Skeletal muscle satellite cell (primary cell): ENCODE measurements around the gene VAV1.
"Not testable (repeated sequence)": the region's sequence is repeated elsewhere in the genome, so short reads cannot be mapped to it uniquely, and the experiment has no call there.

Experiments used
- H3K27me3 ChIP-seq: 2 replicates; pipeline ENCODE4 v1.7.0; 2013; ENCODE audit warnings: low read length; ENCODE audit not compliant: control insufficient read depth, insufficient read depth
- H3K36me3 ChIP-seq: 2 replicates; pipeline ENCODE4 v1.7.0; 2013; ENCODE audit warnings: mild to moderate bottlenecking, control low read depth, low read length; ENCODE audit not compliant: insufficient read depth
- H3K4me1 ChIP-seq: 2 replicates; pipeline ENCODE4 v1.7.0; 2013; ENCODE audit warnings: low read length; ENCODE audit not compliant: control insufficient read depth, insufficient read depth
- H3K4me2 ChIP-seq: 2 replicates; pipeline ENCODE4 v1.7.0; 2013; ENCODE audit warnings: mild to moderate bottlenecking, low read length
- H3K4me3 ChIP-seq: 2 replicates; pipeline ENCODE4 v1.7.0; 2013; ENCODE audit warnings: low read length
- H3K9ac ChIP-seq: 2 replicates; pipeline ENCODE4 v1.7.0; 2013; ENCODE audit warnings: mild to moderate bottlenecking, low read depth, low read length, moderate library complexity
- H3K9me3 ChIP-seq: replicated peaks from 2 replicates; pipeline ENCODE4 v1.7.0; 2013; ENCODE audit warnings: mild to moderate bottlenecking, control low read depth, low read length

Gene VAV1

DNA sequence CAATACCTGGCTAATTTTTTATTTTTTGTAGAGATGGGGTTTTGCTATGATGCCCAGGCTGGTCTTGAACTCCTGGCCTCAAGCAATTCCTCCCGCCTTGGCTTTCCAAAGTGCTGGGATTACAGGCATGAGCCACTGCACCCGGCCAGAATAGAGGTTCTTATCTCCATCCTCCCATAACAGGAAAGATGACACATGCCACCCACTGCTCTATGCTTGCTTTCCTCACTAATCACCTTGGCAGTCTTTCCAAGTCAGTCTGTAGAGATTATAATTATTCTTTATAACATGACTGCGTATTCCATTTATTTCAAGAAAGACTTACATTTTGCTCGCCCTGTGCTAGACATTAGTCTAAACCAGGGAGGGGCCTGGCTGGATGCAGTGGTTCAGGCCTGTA, 6.7 kb downstream of the VAV1 start:
- no peaks in the 10 kb centered on the region for H3K4me1 ChIP-seq
- no peaks in the 10 kb centered on the region for H3K36me3 ChIP-seq
- H3K9ac ChIP-seq = no peak overlapping the region

DNA sequence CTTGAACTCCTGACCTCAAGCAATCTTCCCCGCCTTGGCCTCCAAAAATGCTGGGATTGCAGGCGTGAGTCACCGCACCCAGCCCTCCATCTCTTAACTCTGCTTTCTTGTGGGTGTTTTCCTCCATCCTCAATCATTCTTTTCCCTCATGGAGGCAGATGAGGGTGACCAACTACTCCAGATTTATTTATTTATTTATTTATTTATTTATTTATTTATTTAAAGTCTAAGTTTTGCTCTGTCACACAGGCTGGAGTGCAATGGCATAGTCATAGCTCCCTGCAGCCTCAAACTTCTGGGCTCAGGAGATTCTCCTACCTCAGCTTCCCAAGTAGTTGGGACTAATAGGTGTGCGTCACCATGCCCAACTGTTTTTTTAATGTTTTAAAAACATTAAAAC, 14.9 kb downstream of the VAV1 start:
- Histone ChIP-seq H3K4me3 (no peak overlapping the region), H3K36me3 (no peaks in the 10 kb centered on the region), H3K4me2 (no peak overlapping the region), H3K4me1 (no peaks in the 10 kb centered on the region), H3K9ac (no peak overlapping the region), H3K9me3 (no peaks in the 10 kb centered on the region), H3K27me3 (no peaks in the 10 kb centered on the region)

More for the DNA sequence above, 6.7 kb downstream of the VAV1 start:
- no peaks in the 10 kb centered on the region for H3K27me3 ChIP-seq
- no peak overlapping the region for H3K4me2 ChIP-seq
- H3K9me3 ChIP-seq = no peaks in the 10 kb centered on the region
- no peak overlapping the region for H3K4me3 ChIP-seq

DNA sequence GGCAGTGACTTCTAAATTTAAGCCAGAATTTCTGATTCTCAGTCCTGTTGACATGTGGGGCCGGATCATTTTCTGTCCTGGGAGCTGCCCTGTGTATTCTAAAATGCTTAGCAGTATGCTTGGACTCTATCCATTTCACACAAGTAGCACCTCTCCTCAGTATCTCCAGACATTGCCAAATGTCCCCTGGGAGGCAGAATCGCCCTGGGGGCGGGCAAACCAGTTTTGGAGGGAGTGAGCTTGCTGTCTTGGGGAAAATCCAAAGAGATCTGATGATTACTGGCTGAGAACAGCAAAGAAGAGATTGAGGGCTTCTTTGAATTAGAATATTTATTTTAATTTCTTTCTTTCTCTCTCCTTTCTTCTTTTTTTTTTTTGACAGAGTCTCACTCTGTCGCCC, 16.4 kb downstream of the VAV1 start:
- H3K4me3 ChIP-seq = no peak overlapping the region
- H3K27me3 ChIP-seq = no peaks in the 10 kb centered on the region
- H3K9me3 ChIP-seq = no peaks in the 10 kb centered on the region
- H3K9ac ChIP-seq = no peak overlapping the region
- H3K4me1 ChIP-seq = no peaks in the 10 kb centered on the region
- H3K4me2 ChIP-seq = no peak overlapping the region
- H3K36me3 ChIP-seq = no peaks in the 10 kb centered on the region

- Histone ChIP-seq H3K36me3 (no peaks in the 10 kb centered on the region), H3K27me3 (no peaks in the 10 kb centered on the region), H3K4me2 (no peak overlapping the region), H3K9ac (no peak overlapping the region), H3K9me3 (peaks cover 4% of the 10 kb centered on the region), H3K4me3 (no peak overlapping the region), H3K4me1 (no peaks in the 10 kb centered on the region)
These were observed 18.0 kb downstream of the VAV1 start for GRCh38 chr19:6790194-6791128.

- Histone ChIP-seq H3K9me3 (peaks cover 4% of the 10 kb centered on the region), H3K27me3 (no peaks in the 10 kb centered on the region), H3K4me2 (no peak overlapping the region), H3K4me3 (no peak overlapping the region), H3K4me1 (no peaks in the 10 kb centered on the region), H3K36me3 (no peaks in the 10 kb centered on the region), H3K9ac (no peak overlapping the region)
These were observed 18.7 kb downstream of the VAV1 start for GRCh38 chr19:6791237-6791636.

DNA sequence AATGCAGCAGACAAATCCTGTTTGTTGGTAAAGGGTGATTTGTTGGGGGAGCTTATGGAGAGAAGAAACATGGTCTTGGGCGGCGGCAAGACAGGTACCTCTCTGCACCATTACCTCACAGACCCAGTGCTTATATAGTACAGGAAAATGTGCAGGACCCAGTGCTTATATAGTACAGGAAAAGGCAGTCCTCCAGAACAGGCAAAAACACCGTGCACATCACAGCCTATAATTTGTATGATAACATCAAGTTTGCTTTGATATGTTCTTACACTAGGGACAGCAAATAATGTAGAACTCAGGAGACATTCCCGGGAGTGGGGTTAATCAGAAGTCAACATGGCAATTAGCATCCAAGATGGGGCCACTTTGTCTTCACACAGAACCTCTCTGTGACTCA, 20.9 kb downstream of the VAV1 start:
- no peak overlapping the region for H3K4me3 ChIP-seq
- no peak overlapping the region for H3K9ac ChIP-seq
- H3K36me3 ChIP-seq = no peaks in the 10 kb centered on the region
- H3K4me1 ChIP-seq = no peaks in the 10 kb centered on the region
- H3K4me2 ChIP-seq = no peak overlapping the region
- no peaks in the 10 kb centered on the region for H3K27me3 ChIP-seq
- peaks cover 4% of the 10 kb centered on the region for H3K9me3 ChIP-seq

DNA sequence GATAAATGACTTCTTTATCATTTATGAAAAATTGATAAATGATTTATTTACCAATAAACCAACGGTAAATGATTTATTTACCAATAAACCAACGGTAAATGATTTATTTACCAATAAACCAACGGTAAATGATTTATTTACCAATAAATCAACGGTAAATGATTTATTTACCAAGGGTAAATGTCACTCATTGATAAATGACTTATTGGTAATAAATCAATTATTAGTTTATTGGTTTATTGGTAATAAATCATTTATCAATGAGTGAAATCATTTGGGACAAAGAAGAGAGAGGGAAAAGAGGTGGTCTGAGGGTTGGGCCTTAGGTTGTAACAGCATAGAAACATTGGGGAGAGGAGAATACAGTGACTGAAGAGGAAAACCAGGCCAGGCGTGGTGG, 21.5 kb downstream of the VAV1 start:
- no peaks in the 10 kb centered on the region for H3K4me1 ChIP-seq
- H3K9ac ChIP-seq = no peak overlapping the region
- H3K27me3 ChIP-seq = no peaks in the 10 kb centered on the region
- no peaks in the 10 kb centered on the region for H3K36me3 ChIP-seq
- no peak overlapping the region for H3K4me3 ChIP-seq
- peaks cover 4% of the 10 kb centered on the region for H3K9me3 ChIP-seq
- no peak overlapping the region for H3K4me2 ChIP-seq

- no peak overlapping the region for H3K4me3 ChIP-seq
- no peaks in the 10 kb centered on the region for H3K27me3 ChIP-seq
- H3K9ac ChIP-seq = no peak overlapping the region
- H3K4me1 ChIP-seq = no peaks in the 10 kb centered on the region
- no peak overlapping the region for H3K4me2 ChIP-seq
- H3K9me3 ChIP-seq = peaks cover 4% of the 10 kb centered on the region
- no peaks in the 10 kb centered on the region for H3K36me3 ChIP-seq
These were observed 22.4 kb downstream of the VAV1 start for GRCh38 chr19:6794686-6795431.

GRCh38 chr19:6796278-6796677, 23.8 kb downstream of the VAV1 start:
- Histone ChIP-seq H3K27me3 (no peaks in the 10 kb centered on the region), H3K9ac (no peak overlapping the region), H3K4me1 (peaks cover 1% of the 10 kb centered on the region), H3K9me3 (peaks cover 4% of the 10 kb centered on the region), H3K4me3 (no peak overlapping the region), H3K4me2 (no peak overlapping the region), H3K36me3 (no peaks in the 10 kb centered on the region)

DNA sequence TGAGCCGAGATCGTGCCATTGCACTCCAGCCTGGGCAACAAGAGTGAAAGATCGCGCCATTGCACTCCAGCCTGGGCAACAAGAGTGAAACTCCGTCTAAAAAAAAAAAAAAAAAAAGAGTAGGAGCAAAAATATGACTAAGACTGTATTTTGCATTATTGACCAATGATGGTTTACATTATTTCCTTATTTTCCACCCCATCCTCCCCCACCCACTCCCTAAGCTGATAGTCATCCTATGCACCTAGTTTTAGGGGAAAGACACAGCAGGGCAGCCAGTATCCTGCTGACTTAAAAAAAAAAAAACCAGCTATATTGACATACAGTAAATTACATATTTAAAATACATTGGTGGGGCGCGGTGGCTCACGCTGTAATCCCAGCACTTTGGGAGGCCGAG, 25.1 kb downstream of the VAV1 start:
- Histone ChIP-seq H3K9me3 (peaks cover 4% of the 10 kb centered on the region), H3K9ac (no peak overlapping the region), H3K4me2 (no peak overlapping the region), H3K4me1 (peaks cover 3% of the 10 kb centered on the region), H3K4me3 (no peak overlapping the region), H3K27me3 (no peaks in the 10 kb centered on the region), H3K36me3 (no peaks in the 10 kb centered on the region)

DNA sequence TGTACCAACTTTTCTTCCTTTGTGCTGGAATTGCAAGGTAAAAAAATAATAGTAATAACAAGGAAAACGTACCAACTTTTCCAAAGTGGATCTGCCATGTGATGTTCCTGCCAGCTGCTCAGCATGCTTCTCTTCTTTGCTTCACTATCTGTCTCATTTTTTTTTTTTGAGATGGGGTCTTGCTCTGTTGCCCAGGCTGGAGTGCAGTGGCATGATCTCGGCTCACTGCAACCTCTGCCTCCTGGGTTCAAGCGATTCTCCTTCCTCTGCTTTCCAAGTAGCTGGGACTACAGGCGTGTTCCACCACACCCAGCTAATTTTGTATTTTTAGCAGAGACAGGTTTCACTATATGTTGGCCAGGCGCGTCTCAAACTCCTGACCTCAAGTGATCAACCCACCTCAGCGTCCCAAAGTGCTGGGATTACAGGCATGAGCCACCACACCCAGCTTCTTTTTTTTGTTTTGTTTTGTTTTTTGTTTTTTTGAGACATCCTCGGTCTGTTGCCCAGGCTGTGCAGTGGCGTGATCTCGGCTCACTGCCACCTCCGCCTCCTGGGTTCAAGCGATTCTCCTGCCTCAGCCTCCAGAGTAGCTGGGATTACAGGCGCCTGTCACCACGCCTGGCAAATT, 27.8 kb downstream of the VAV1 start:
- not testable (repeated sequence) for H3K9me3 ChIP-seq, H3K9ac ChIP-seq, H3K4me3 ChIP-seq, H3K36me3 ChIP-seq, H3K4me2 ChIP-seq, H3K27me3 ChIP-seq, H3K4me1 ChIP-seq
